ENCODE results near the gene RBM23.
"Not testable (repeated sequence)": the region's sequence is repeated elsewhere in the genome, so short reads cannot be mapped to it uniquely, and the experiment has no call there.

RBM23 gene

GRCh38 chr14:22918804-22919600, at the start of gene RBM23:
TSS of gene RBM23 (minus strand) at chr14:22919149.
- peak; percentile 100 for DNase-seq

- no peak for DNase-seq
These were observed 47.9 kb upstream of the RBM23 start for GRCh38 chr14:22966783-22967269.

- not testable (repeated sequence) for DNase-seq
These were observed 47.2 kb upstream of the RBM23 start for GRCh38 chr14:22965916-22966782.

DNA sequence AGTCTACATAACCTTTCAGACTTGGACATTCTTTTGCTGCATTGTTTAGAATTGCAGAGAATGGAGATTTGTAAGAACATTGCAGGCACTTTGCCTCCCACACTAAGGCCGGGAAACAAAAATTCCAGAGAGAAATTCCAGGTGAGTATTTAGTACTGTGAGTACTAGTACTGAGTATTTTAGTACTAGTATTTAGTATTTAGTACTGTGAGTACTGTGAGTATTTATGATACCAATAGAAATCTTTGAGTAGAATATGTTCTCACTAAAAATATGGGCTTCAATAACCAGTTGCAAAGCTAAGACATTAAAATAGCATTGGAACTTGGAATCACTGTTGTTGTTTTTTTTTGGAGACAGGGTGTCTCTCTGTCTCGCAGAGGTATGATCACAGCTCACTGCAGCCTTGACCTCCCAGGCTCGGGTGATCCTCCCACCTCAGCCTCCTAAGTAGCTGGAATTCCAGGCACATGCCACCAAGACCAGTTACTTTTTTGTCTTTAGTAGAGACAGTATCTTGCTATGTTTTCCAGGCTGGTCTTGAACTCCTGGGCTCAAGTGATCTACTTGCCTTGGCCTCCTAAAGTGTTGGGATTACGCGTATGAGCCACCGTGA, 43.2 kb upstream of the RBM23 start:
- DNase-seq: no peak

GRCh38 chr14:22955702-22956569, 37.0 kb upstream of the RBM23 start:
- DNase-seq: no peak

- no peak for DNase-seq
These were observed 33.5 kb upstream of the RBM23 start for GRCh38 chr14:22952418-22952817.

DNA sequence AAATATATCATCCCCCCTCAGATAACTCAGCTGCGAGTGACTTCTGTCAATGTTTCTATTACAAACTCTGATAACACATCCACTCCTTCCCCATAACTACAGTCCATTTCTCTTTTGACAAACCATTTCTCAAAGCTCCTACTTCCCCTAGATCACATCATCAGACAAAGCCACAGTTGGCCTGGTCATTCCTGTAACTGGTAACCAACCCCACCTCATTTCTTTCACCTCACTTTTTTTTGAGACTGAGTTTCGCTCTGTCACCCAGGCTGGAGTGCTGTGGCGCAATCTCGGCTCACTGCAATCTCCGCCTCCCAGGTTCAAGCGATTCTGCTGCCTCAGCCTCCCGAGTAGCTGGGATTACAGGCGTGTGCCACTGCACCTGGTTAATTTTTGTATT, 32.8 kb upstream of the RBM23 start:
- not testable (repeated sequence) for DNase-seq

DNA sequence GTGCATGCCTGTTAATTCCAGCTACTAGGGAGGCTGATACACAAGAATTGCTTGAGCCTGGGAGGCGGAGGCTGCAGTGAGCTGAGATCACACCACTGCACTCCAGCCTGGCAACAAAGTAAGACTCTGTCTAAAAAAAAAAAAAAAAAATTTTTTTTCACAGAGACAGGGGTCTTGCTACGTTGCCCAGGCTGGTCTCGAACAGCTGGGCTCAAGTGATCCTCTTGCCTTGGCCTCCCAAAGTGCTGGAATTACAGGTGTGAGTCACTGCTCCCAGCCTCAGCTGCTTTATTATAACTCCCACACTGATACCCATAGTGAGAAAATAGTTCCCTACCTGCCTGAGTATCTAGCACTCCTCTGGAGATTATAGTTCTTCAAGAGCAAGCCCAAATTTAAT, 26.7 kb upstream of the RBM23 start:
- DNase-seq: no peak

GRCh38 chr14:22939684-22940083, 20.7 kb upstream of the RBM23 start:
- DNase-seq: no peak

GRCh38 chr14:22935156-22935555, 16.2 kb upstream of the RBM23 start:
- DNase-seq: no peak

DNA sequence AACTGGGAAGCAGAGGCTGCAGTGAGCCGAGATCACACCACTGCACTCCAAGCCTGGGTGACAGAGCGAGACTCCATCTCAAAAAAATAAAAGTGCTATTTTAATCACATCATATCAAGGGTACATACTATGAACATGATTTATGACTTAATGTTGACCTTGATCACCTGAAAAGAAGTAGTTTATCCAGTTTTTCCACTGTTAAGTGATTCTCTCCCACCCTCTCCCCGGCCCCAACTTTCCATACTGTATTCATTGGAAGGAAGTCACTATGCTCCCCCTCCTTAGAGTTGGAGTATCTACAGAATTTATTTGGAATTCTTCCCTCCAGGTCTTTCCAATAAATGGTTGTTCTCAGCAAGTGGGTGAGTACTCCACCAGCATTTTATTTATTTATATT, 13.2 kb upstream of the RBM23 start:
- DNase-seq: no peak

DNA sequence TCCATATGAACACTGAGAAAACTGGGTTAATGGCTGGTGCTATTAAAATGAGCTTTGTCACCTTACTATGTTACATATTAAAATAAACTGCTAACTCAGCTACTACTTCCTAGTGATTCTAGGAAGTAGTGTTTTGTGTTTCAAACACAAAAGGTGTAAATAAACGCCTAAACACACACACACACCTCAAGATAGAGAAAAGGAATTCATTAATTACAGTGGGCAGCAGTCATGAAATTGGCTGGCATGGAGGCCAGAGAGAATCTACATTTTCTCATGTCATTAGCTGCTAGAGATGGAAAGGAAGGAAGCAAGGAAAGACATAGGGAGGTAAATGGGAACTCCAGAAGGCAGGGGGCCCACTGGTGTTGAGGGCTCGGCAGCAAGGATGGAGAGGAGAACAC, 11.0 kb upstream of the RBM23 start:
- no peak for DNase-seq

GRCh38 chr14:22929104-22929960, 10.4 kb upstream of the RBM23 start, which contains the start of gene PRMT5:
TSS of gene PRMT5 (minus strand) at chr14:22929376. CDS start at chr14:22929361, 15 bp downstream.
- DNase-seq: peak; percentile 100

DNA sequence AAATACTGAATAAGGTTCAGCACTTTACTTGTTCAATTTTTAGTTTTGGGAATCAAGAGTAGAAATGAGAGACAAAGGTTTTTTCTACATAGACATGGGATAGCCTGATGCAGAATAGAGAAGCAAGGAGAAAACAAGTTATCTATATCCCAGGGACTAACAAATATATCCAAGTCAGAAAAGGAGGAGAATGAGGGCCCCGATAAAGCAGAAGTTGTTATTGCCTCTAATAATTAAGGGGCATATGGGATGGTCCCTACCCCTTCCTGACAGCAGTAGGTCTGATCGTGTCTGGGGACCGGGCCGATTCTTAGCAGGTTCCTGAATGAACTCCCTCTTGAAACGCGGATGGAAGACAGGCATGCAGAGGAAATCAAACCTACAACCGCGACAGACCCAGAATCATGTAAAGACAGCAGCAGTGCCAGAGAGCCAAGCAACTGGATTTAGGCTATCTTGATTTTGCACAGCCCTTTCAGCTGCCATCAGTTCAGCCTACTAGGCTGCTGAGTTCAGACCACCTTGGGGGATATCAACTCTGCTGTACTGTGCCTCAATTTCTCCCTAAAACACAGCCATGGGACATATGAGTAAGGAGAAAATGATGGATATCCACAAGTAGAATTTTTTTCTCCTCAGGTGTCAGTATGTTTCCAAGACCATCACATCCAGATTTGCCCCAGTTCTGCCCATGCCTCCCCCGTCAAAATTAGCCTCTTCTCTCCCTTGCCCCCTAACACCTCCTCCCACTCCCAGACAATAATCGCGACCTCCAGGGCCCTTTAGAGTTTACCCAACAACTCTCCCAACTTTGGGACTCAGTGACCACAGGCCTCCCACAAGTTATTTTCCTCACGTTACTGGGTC, 9.5 kb upstream of the RBM23 start:
- no peak for DNase-seq

DNA sequence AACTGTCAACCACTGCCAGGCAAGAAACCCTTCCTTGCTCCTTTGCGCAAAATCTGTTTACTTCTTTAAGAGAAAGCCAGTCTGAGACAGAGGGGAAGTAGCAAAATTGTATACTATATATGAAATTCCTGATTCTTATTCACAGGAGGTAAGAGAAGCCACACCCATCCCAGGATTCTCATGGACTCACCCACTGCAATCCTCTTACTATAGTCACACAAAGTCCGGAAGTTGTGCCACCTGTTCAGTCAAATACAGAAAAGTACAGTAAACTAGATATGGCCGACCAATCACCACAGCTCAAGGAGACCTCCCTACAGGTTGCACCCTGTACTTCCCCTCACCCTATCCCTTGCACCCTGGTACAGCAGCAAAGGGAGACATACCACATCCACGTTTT, 7.4 kb upstream of the RBM23 start:
- DNase-seq: no peak

- DNase-seq: no peak
These were observed 6.6 kb upstream of the RBM23 start for GRCh38 chr14:22925513-22925912.

GRCh38 chr14:22923746-22924145, 4.8 kb upstream of the RBM23 start:
- DNase-seq: no peak

DNA sequence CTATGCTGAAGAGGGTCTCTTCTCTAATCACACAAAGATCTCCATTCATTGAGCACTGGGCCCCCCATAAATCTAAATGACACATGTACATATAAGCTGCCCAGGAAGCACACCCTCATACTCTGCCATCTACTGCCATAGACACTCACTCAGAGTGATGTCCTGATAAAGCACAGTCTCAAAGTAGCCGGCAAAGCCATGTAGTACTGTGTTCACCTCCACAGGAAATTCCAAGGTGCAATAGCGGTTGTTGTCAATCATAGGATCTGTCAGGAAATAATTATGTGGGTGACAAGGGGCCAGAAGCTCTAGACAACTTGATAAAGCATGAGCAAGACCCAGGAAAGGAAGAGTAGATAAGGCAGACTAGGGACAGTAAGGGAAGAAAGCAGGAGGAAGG, 3.3 kb upstream of the RBM23 start:
- DNase-seq: no peak

DNA sequence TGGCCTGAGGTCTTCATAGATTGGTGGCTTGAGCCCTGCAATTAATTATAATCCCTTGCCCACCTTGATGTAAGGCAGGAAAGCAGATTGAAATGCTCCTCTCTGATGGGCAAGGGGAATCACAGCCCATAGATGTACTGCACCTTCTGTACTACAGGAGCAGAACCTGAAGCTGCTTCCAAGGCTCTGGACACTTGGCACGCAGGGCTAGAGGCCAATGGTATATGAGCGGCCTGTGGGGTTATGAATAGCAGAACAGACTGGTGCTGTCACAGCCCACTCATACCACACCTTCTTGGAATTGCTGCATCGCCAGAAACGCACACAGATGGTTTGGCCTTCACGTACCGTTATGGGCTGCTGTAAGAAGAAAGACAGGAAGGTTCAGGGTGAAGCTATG, 1.7 kb upstream of the RBM23 start:
- no peak for DNase-seq

DNA sequence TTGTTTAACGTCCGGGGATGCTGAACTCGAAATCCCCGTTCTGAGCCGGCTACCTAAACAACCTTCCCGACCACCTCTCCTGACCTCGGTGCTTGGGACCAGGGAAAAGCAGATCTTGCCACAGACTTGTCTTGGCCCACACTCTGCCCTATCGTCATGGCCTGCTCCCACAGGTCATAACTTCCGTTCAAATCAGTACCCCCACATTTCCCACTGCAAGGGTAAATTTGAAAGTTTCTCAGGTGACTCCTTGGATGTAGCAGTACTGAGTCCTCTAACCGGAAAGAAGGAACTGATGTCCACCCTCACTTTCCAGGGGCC, 612 bp upstream of the RBM23 start:
- DNase-seq: no peak
